ENCODE data around the gene TRAP1. TPM values are rescaled to one million over a fixed set of nuclear protein-coding genes. Genes with fewer than 3 reads are reported as not detected.

TRAP1 gene
- total RNA-seq (66.6 TPM), polyA plus RNA-seq (ENCODE audit: insufficient read depth in 1 of 8, insufficient read length in 8 of 8, low replicate concordance in 1 of 8) (100 to 1,000 TPM in 5 of 8 donors, 10 to 100 TPM in 3; 81.1 to 135 (median 119) TPM)
- long read RNA-seq, donor 1, transcript TRAP1-201 (18 exons, 2,296 nt): major isoform, 16 of 17 reads
- long read RNA-seq, donor 1, partial matches to known transcripts: 0 of 17 reads
- long read RNA-seq, donor 1, other reads (novel, unspliced or antisense): 0 of 17 reads
- long read RNA-seq, donor 2, partial matches to known transcripts: 0 of 4 reads
- long read RNA-seq, donor 2, other reads (novel, unspliced or antisense): 0 of 4 reads
- long read RNA-seq, donor 3, transcript TRAP1-201 (18 exons, 2,296 nt): major isoform, 55 of 64 reads
- long read RNA-seq, donor 3, partial matches to known transcripts: 6 of 64 reads
- long read RNA-seq, donor 3, other reads (novel, unspliced or antisense): 0 of 64 reads
- long read RNA-seq, donor 4, transcript TRAP1-201 (18 exons, 2,296 nt): major isoform, 18 of 33 reads
- long read RNA-seq, donor 4, partial matches to known transcripts: 11 of 33 reads
- long read RNA-seq, donor 4, other reads (novel, unspliced or antisense): 0 of 33 reads
- long read RNA-seq, donor 5, transcript TRAP1-210 (3 exons, 547 nt): minor isoform, 5 of 79 reads
- long read RNA-seq, donor 5, transcript TRAP1-201 (18 exons, 2,296 nt): major isoform, 47 of 79 reads
- long read RNA-seq, donor 5, partial matches to known transcripts: 27 of 79 reads
- long read RNA-seq, donor 5, other reads (novel, unspliced or antisense): 0 of 79 reads
- long read RNA-seq, donor 6, transcript TRAP1-201 (18 exons, 2,296 nt): major isoform, 48 of 85 reads
- long read RNA-seq, donor 6, transcript TRAP1-210 (3 exons, 547 nt): minor isoform, 5 of 85 reads
- long read RNA-seq, donor 6, partial matches to known transcripts: 29 of 85 reads
- long read RNA-seq, donor 6, other reads (novel, unspliced or antisense): 0 of 85 reads
- long read RNA-seq, donor 7, transcript TRAP1-201 (18 exons, 2,296 nt): major isoform, 24 of 36 reads
- long read RNA-seq, donor 7, partial matches to known transcripts: 7 of 36 reads
- long read RNA-seq, donor 7, other reads (novel, unspliced or antisense): 0 of 36 reads
- long read RNA-seq, donor 8, transcript TRAP1-201 (18 exons, 2,296 nt): major isoform, 14 of 25 reads
- long read RNA-seq, donor 8, partial matches to known transcripts: 6 of 25 reads
- long read RNA-seq, donor 8, other reads (novel, unspliced or antisense): 0 of 25 reads
- long read RNA-seq, donor 9, transcript TRAP1-201 (18 exons, 2,296 nt): major isoform, 16 of 19 reads
- long read RNA-seq, donor 9, partial matches to known transcripts: 0 of 19 reads
- long read RNA-seq, donor 9, other reads (novel, unspliced or antisense): 0 of 19 reads
- long read RNA-seq, donor 10, transcript TRAP1-201 (18 exons, 2,296 nt): major isoform, 25 of 48 reads
- long read RNA-seq, donor 10, partial matches to known transcripts: 18 of 48 reads
- long read RNA-seq, donor 10, other reads (novel, unspliced or antisense): 0 of 48 reads
- long read RNA-seq, donor 11, transcript TRAP1-201 (18 exons, 2,296 nt): major isoform, 48 of 60 reads
- long read RNA-seq, donor 11, transcript TRAP1-210 (3 exons, 547 nt): minor isoform, 9 of 60 reads
- long read RNA-seq, donor 11, partial matches to known transcripts: 0 of 60 reads
- long read RNA-seq, donor 11, other reads (novel, unspliced or antisense): 0 of 60 reads

GRCh38 chr16:3717235-3718018, at the start of gene TRAP1:
Gene TRAP1 (minus strand): TSS chr16:3717524. CDS start chr16:3717508, 16 bp downstream.
- DNase-seq: peak; percentile 90
- Histone ChIP-seq H3K27ac (ENCODE audit: low read length) (peak within 1 kb of the TSS; percentile 91), H3K27me3 (ENCODE audit: control insufficient read depth, insufficient read depth, low read length) (no peaks in the 10 kb centered on the region), H3K4me3 (ENCODE audit: low read length) (peak within 1 kb of the TSS; percentile 85), H3K36me3 (ENCODE audit: control insufficient read depth, insufficient read depth, low read length) (peaks cover 19% of the 10 kb centered on the region), H3K9me3 (replicated peaks; ENCODE audit: control insufficient read depth, low read depth, low read length) (no peaks in the 10 kb centered on the region), H3K4me1 (ENCODE audit: control insufficient read depth, insufficient read depth, low read length) (peaks cover 8% of the 10 kb centered on the region)
- under 1% methylated on average over 91 of the region's 95 CpGs for WGBS (ENCODE audit: insufficient coverage)

- Histone ChIP-seq H3K27me3 (ENCODE audit: control insufficient read depth, insufficient read depth, low read length) (no peaks in the 10 kb centered on the region), H3K36me3 (ENCODE audit: control insufficient read depth, insufficient read depth, low read length) (peaks cover 83% of the 10 kb centered on the region), H3K4me3 (ENCODE audit: low read length) (no peak overlapping the region), H3K4me1 (ENCODE audit: control insufficient read depth, insufficient read depth, low read length) (no peaks in the 10 kb centered on the region), H3K9me3 (replicated peaks; ENCODE audit: control insufficient read depth, low read depth, low read length) (no peaks in the 10 kb centered on the region), H3K27ac (ENCODE audit: low read length) (no peak overlapping the region)
- no peak for DNase-seq
- WGBS (ENCODE audit: insufficient coverage): no CpG with 5 or more reads among the region's 3 CpGs
Measured at GRCh38 chr16:3766177-3766576, 48.9 kb upstream of the TRAP1 start.

GRCh38 chr16:3764409-3764808, 47.1 kb upstream of the TRAP1 start:
- Histone ChIP-seq H3K4me1 (ENCODE audit: control insufficient read depth, insufficient read depth, low read length) (no peaks in the 10 kb centered on the region), H3K27ac (ENCODE audit: low read length) (no peak overlapping the region), H3K36me3 (ENCODE audit: control insufficient read depth, insufficient read depth, low read length) (peaks cover 76% of the 10 kb centered on the region), H3K27me3 (ENCODE audit: control insufficient read depth, insufficient read depth, low read length) (no peaks in the 10 kb centered on the region), H3K9me3 (replicated peaks; ENCODE audit: control insufficient read depth, low read depth, low read length) (no peaks in the 10 kb centered on the region), H3K4me3 (ENCODE audit: low read length) (no peak overlapping the region)
- WGBS (ENCODE audit: insufficient coverage): no CpG with 5 or more reads among the region's 3 CpGs
- no peak for DNase-seq

GRCh38 chr16:3762107-3762750, 44.9 kb upstream of the TRAP1 start:
- H3K27ac ChIP-seq (ENCODE audit: low read length): no peak overlapping the region
- 90% methylated on average over 13 of the region's 25 CpGs for WGBS (ENCODE audit: insufficient coverage)
- no peaks in the 10 kb centered on the region for H3K9me3 ChIP-seq (replicated peaks; ENCODE audit: control insufficient read depth, low read depth, low read length)
- no peaks in the 10 kb centered on the region for H3K27me3 ChIP-seq (ENCODE audit: control insufficient read depth, insufficient read depth, low read length)
- H3K36me3 ChIP-seq (ENCODE audit: control insufficient read depth, insufficient read depth, low read length): peaks cover 75% of the 10 kb centered on the region
- H3K4me3 ChIP-seq (ENCODE audit: low read length): no peak overlapping the region
- no peaks in the 10 kb centered on the region for H3K4me1 ChIP-seq (ENCODE audit: control insufficient read depth, insufficient read depth, low read length)
- DNase-seq: no peak

- DNase-seq: no peak
- no peaks in the 10 kb centered on the region for H3K27me3 ChIP-seq (ENCODE audit: control insufficient read depth, insufficient read depth, low read length)
- H3K4me1 ChIP-seq (ENCODE audit: control insufficient read depth, insufficient read depth, low read length): no peaks in the 10 kb centered on the region
- H3K27ac ChIP-seq (ENCODE audit: low read length): no peak overlapping the region
- peaks cover 75% of the 10 kb centered on the region for H3K36me3 ChIP-seq (ENCODE audit: control insufficient read depth, insufficient read depth, low read length)
- H3K9me3 ChIP-seq (replicated peaks; ENCODE audit: control insufficient read depth, low read depth, low read length): no peaks in the 10 kb centered on the region
- H3K4me3 ChIP-seq (ENCODE audit: low read length): no peak overlapping the region
- 97% methylated on average over 9 of the region's 14 CpGs for WGBS (ENCODE audit: insufficient coverage)
Measured at GRCh38 chr16:3761375-3762106, 44.2 kb upstream of the TRAP1 start.

- Histone ChIP-seq H3K27me3 (ENCODE audit: control insufficient read depth, insufficient read depth, low read length) (no peaks in the 10 kb centered on the region), H3K9me3 (replicated peaks; ENCODE audit: control insufficient read depth, low read depth, low read length) (no peaks in the 10 kb centered on the region), H3K4me1 (ENCODE audit: control insufficient read depth, insufficient read depth, low read length) (no peaks in the 10 kb centered on the region), H3K27ac (ENCODE audit: low read length) (no peak overlapping the region), H3K4me3 (ENCODE audit: low read length) (no peak overlapping the region), H3K36me3 (ENCODE audit: control insufficient read depth, insufficient read depth, low read length) (peaks cover 77% of the 10 kb centered on the region)
- WGBS (ENCODE audit: insufficient coverage): 96% methylated on average over 4 of the region's 6 CpGs
- DNase-seq: no peak
Measured at GRCh38 chr16:3760518-3760917, 43.2 kb upstream of the TRAP1 start.

- 50% methylated on average over 1 of the region's 5 CpGs for WGBS (ENCODE audit: insufficient coverage)
- no peaks in the 10 kb centered on the region for H3K9me3 ChIP-seq (replicated peaks; ENCODE audit: control insufficient read depth, low read depth, low read length)
- no peaks in the 10 kb centered on the region for H3K27me3 ChIP-seq (ENCODE audit: control insufficient read depth, insufficient read depth, low read length)
- DNase-seq: no peak
- no peak overlapping the region for H3K4me3 ChIP-seq (ENCODE audit: low read length)
- H3K4me1 ChIP-seq (ENCODE audit: control insufficient read depth, insufficient read depth, low read length): no peaks in the 10 kb centered on the region
- H3K36me3 ChIP-seq (ENCODE audit: control insufficient read depth, insufficient read depth, low read length): peaks cover 74% of the 10 kb centered on the region
- no peak overlapping the region for H3K27ac ChIP-seq (ENCODE audit: low read length)
Measured at GRCh38 chr16:3759736-3760135, 42.4 kb upstream of the TRAP1 start.

- H3K27ac ChIP-seq (ENCODE audit: low read length): no peak overlapping the region
- H3K36me3 ChIP-seq (ENCODE audit: control insufficient read depth, insufficient read depth, low read length): peaks cover 66% of the 10 kb centered on the region
- 92% methylated on average over 8 of the region's 9 CpGs for WGBS (ENCODE audit: insufficient coverage)
- H3K4me3 ChIP-seq (ENCODE audit: low read length): no peak overlapping the region
- DNase-seq: no peak
- no peaks in the 10 kb centered on the region for H3K4me1 ChIP-seq (ENCODE audit: control insufficient read depth, insufficient read depth, low read length)
- H3K27me3 ChIP-seq (ENCODE audit: control insufficient read depth, insufficient read depth, low read length): no peaks in the 10 kb centered on the region
- no peaks in the 10 kb centered on the region for H3K9me3 ChIP-seq (replicated peaks; ENCODE audit: control insufficient read depth, low read depth, low read length)
Measured at GRCh38 chr16:3756113-3756512, 38.8 kb upstream of the TRAP1 start.
